WTC11 (cell line): ENCODE results near the gene DNAL4. TPM values are rescaled to one million over a fixed set of nuclear protein-coding genes. Genes with fewer than 3 reads are reported as not detected.

Experiments used
- ATAC-seq: fragments of 200-7000 bp; cut with Tn5 transposase; 2 replicates; pipeline ENCODE4 v1.10.0; 2021; ENCODE audit warnings: mild to moderate bottlenecking, moderate library complexity
- CTCF ChIA-PET: fragments of 300-600 bp; sonication (Branson Sonifier 250); formaldehyde crosslinking; loops from one replicate; lab custom pipeline; 2021; ENCODE audit warnings: antibody characterized with exemption; lab: Charles Lee
- POLR2A ChIA-PET: fragments of 350-600 bp; sonication (Branson Sonifier 250); formaldehyde crosslinking; loops from one replicate; lab custom pipeline; 2021; ENCODE audit warnings: antibody characterized with exemption; lab: Charles Lee
- DNase-seq: peaks from one replicate; pipeline ENCODE4 v3.0.0; 2021; ENCODE audit warnings: low spot score
- H3K27ac Mint-ChIP-seq: 2 replicates; pipeline ENCODE4 v1.8.0; 2021; ENCODE audit warnings: mixed read lengths
- H3K27me3 Mint-ChIP-seq: 2 replicates; pipeline ENCODE4 v1.8.0; 2021; ENCODE audit warnings: low read depth, mild to moderate bottlenecking, moderate library complexity, mixed read lengths
- H3K36me3 Mint-ChIP-seq: 2 replicates; pipeline ENCODE4 v1.8.0; 2021; ENCODE audit warnings: mixed read lengths
- H3K4me1 Mint-ChIP-seq: 2 replicates; pipeline ENCODE4 v1.8.0; 2022; ENCODE audit warnings: mixed read lengths
- H3K4me3 Mint-ChIP-seq: 2 replicates; pipeline ENCODE4 v1.8.0; 2021; ENCODE audit warnings: mild to moderate bottlenecking, moderate library complexity, mixed read lengths
- H3K9me3 Mint-ChIP-seq: 2 replicates; pipeline ENCODE4 v1.8.0; 2021; ENCODE audit warnings: mixed read lengths
- ELF4 ChIP-seq: sonication (generic); formaldehyde crosslinking; IDR thresholded peaks from 2 replicates; pipeline ENCODE4 v1.8.1; 2022; ENCODE audit warnings: low read depth, mild to moderate bottlenecking, moderate library complexity, missing genetic modification reagents
- ESRRA ChIP-seq: sonication (generic); formaldehyde crosslinking; IDR thresholded peaks from 2 replicates; pipeline ENCODE4 v1.8.1; 2022; ENCODE audit warnings: mild to moderate bottlenecking, missing genetic modification reagents, borderline replicate concordance
- ETV6 ChIP-seq: sonication (generic); formaldehyde crosslinking; IDR thresholded peaks from 2 replicates; pipeline ENCODE4 v1.8.1; 2022; ENCODE audit warnings: mild to moderate bottlenecking, missing genetic modification reagents
- GTF2I ChIP-seq: fragments of 250-450 bp; sonication (Bioruptor Pico); conservative IDR thresholded peaks from 2 replicates; pipeline ENCODE4 v1.4.0; 2021; ENCODE audit warnings: mild to moderate bottlenecking
- NFE2L1 ChIP-seq: sonication (generic); formaldehyde crosslinking; IDR thresholded peaks from 2 replicates; pipeline ENCODE4 v1.8.1; 2023; ENCODE audit warnings: missing genetic modification reagents
- NR1H2 ChIP-seq: sonication (generic); formaldehyde crosslinking; IDR thresholded peaks from 2 replicates; pipeline ENCODE4 v1.9.0; 2021; ENCODE audit warnings: mild to moderate bottlenecking, moderate library complexity, missing genetic modification reagents
- NR3C1 ChIP-seq: sonication (generic); formaldehyde crosslinking; conservative IDR thresholded peaks from 2 replicates; pipeline ENCODE4 v1.8.1; 2023; ENCODE audit warnings: low read depth, mild to moderate bottlenecking, missing genetic modification reagents
- RELA ChIP-seq: sonication (generic); formaldehyde crosslinking; IDR thresholded peaks from 2 replicates; pipeline ENCODE4 v1.8.1; 2022; ENCODE audit warnings: missing genetic modification reagents, mild to moderate bottlenecking, borderline replicate concordance
- TCF7 ChIP-seq: sonication (generic); formaldehyde crosslinking; IDR thresholded peaks from 2 replicates; pipeline ENCODE4 v1.8.0; 2022; ENCODE audit warnings: mild to moderate bottlenecking, low read depth, missing genetic modification reagents, moderate library complexity
- ZNF263 ChIP-seq: sonication (generic); formaldehyde crosslinking; IDR thresholded peaks from 2 replicates; pipeline ENCODE4 v1.8.1; 2022; ENCODE audit warnings: low read depth, mild to moderate bottlenecking, moderate library complexity, missing genetic modification reagents
- total RNA-seq: library from RNA; stranded (reverse); gene quantifications from 3 replicates; pipeline ENCODE4 v1.2.3, GENCODE V29; 2021
- TF ChIP-seq, protein P1 (sequence below): sonication (generic); formaldehyde crosslinking; IDR thresholded peaks from 2 replicates; pipeline ENCODE4 v1.8.1; 2022; ENCODE audit warnings: low read depth, missing genetic modification reagents, borderline replicate concordance
- TF ChIP-seq, protein P2 (sequence below): sonication (generic); formaldehyde crosslinking; IDR thresholded peaks from 2 replicates; pipeline ENCODE4 v1.8.0; 2022; ENCODE audit warnings: mild to moderate bottlenecking, missing genetic modification reagents
- TF ChIP-seq, protein P3 (sequence below): sonication (generic); formaldehyde crosslinking; IDR thresholded peaks from 2 replicates; pipeline ENCODE4 v1.8.1; 2023; ENCODE audit warnings: mild to moderate bottlenecking, missing genetic modification reagents, borderline replicate concordance
- TF ChIP-seq, protein P4 (sequence below): sonication (generic); formaldehyde crosslinking; IDR thresholded peaks from 2 replicates; pipeline ENCODE4 v1.8.0; 2022; ENCODE audit warnings: mild to moderate bottlenecking, missing genetic modification reagents
- TF ChIP-seq, protein P5 (sequence below): sonication (generic); formaldehyde crosslinking; IDR thresholded peaks from 2 replicates; pipeline ENCODE4 v1.8.0; 2022; ENCODE audit warnings: missing genetic modification reagents
- TF ChIP-seq, protein P6 (sequence below): fragments of 250-450 bp; sonication (Bioruptor Pico); IDR thresholded peaks from 2 replicates; pipeline ENCODE4 v1.9.0; 2021; ENCODE audit warnings: moderate library complexity, mild to moderate bottlenecking, inconsistent platforms, borderline replicate concordance

DNAL4 gene
- total RNA-seq, 1 experiment from 2014 or later = 11.8 TPM

DNA sequence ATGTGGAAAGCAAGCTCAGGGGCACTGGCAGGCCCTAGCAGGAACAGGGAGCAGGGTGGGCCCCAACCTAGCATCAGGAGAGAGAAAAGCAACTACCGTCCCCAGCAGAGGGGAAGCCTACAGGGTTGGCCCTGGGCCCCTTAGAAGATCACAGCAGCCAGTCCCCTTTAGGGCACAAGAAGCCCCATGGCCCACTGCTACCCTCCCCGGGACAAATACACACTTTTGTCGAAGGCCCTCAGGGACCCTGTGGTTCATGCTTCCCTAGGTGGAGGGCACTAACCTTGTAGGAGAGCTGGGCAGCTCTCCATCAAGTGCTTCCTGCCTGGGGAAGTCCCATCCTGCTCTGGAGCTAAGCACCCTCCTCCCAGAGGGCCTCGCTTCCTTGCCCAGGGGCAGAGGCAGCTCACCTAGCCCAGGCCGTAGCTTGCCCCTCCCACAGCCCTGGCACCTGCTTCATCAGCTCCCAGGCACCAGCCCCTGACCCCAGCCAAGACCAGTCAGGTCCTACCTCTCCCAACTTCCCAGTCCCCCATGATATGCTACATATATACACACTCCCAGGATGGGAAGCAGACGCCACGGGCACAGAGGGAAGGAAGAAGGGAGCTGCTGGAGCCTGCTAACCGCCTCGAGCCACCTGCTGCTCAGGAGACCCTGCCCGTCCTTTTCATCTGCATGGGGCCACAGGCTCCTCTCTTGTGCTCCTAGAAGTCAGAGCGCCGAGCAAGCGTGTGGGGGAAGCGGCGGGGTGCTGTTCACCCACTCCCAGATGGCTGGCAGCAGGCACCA is 58.3 kb downstream of the DNAL4 start:
- Mint-ChIP-seq H3K27me3 (no peaks in the 10 kb centered on the region), H3K4me1 (0 out of 2 replicates have a peak, but pooled peaks cover 3% of the 10 kb centered on the region), H3K36me3 (peaks cover 19% of the 10 kb centered on the region), H3K9me3 (no peaks in the 10 kb centered on the region), H3K4me3 (no peak overlapping the region), H3K27ac (no peak overlapping the region; the same call in 1 of the 2 replicates)
- TF ChIP-seq ETV6 (no peak), TCF7 (CRISPR knock-in tag) (no peak), ELF4 (CRISPR knock-in tag) (no peak), NR1H2 (no peak), NR3C1 (CRISPR knock-in tag) (no peak)
- TF ChIP-seq, protein P1, sequence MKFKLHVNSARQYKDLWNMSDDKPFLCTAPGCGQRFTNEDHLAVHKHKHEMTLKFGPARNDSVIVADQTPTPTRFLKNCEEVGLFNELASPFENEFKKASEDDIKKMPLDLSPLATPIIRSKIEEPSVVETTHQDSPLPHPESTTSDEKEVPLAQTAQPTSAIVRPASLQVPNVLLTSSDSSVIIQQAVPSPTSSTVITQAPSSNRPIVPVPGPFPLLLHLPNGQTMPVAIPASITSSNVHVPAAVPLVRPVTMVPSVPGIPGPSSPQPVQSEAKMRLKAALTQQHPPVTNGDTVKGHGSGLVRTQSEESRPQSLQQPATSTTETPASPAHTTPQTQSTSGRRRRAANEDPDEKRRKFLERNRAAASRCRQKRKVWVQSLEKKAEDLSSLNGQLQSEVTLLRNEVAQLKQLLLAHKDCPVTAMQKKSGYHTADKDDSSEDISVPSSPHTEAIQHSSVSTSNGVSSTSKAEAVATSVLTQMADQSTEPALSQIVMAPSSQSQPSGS (CRISPR knock-in tag) = no peak
- TF ChIP-seq, protein P2, sequence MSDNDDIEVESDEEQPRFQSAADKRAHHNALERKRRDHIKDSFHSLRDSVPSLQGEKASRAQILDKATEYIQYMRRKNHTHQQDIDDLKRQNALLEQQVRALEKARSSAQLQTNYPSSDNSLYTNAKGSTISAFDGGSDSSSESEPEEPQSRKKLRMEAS (CRISPR knock-in tag) = no peak
- TF ChIP-seq, protein P3, sequence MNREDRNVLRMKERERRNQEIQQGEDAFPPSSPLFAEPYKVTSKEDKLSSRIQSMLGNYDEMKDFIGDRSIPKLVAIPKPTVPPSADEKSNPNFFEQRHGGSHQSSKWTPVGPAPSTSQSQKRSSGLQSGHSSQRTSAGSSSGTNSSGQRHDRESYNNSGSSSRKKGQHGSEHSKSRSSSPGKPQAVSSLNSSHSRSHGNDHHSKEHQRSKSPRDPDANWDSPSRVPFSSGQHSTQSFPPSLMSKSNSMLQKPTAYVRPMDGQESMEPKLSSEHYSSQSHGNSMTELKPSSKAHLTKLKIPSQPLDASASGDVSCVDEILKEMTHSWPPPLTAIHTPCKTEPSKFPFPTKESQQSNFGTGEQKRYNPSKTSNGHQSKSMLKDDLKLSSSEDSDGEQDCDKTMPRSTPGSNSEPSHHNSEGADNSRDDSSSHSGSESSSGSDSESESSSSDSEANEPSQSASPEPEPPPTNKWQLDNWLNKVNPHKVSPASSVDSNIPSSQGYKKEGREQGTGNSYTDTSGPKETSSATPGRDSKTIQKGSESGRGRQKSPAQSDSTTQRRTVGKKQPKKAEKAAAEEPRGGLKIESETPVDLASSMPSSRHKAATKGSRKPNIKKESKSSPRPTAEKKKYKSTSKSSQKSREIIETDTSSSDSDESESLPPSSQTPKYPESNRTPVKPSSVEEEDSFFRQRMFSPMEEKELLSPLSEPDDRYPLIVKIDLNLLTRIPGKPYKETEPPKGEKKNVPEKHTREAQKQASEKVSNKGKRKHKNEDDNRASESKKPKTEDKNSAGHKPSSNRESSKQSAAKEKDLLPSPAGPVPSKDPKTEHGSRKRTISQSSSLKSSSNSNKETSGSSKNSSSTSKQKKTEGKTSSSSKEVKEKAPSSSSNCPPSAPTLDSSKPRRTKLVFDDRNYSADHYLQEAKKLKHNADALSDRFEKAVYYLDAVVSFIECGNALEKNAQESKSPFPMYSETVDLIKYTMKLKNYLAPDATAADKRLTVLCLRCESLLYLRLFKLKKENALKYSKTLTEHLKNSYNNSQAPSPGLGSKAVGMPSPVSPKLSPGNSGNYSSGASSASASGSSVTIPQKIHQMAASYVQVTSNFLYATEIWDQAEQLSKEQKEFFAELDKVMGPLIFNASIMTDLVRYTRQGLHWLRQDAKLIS = no peak
- ChIA-PET CTCF (interaction anchor here (1.1 to 4.0 kb wide), 5 partner anchors 11 to 33 kb away, joined by 3 to 43 read pairs (median 7); no protein-coding TSS in a partner anchor), POLR2A (no interaction called here)
- DNase-seq (no peak), ATAC-seq (no peak)

DNA sequence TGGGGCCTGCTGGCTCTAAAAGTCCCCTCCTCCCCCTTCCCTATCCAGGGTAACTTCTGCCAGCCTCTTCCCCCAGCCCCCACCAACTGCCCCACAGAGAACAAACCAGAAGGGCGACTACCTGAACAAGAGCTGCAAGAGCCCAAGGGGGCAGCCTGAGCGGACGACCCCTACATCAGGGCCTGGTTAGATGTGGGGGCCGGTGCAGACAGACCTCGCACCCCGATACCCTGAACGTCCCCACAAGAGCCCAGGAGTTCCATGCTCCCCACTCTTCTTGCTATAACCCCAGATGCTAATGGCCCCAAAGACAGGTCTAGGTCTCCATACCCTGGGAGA is 58.8 kb downstream of the DNAL4 start:
- H3K36me3 Mint-ChIP-seq = peaks cover 24% of the 10 kb centered on the region
- no peak for TF ChIP-seq NR1H2
- ChIA-PET POLR2A (no interaction called here), CTCF (interaction anchor here (1.1 to 4.0 kb wide), 4 partner anchors 11 to 34 kb away, joined by 6 to 43 read pairs (median 8); no protein-coding TSS in a partner anchor)
- H3K27ac Mint-ChIP-seq = no peak overlapping the region
- H3K27me3 Mint-ChIP-seq = no peaks in the 10 kb centered on the region
- 0 out of 2 replicates have a peak, but pooled peaks cover 3% of the 10 kb centered on the region for H3K4me1 Mint-ChIP-seq
- H3K9me3 Mint-ChIP-seq = no peaks in the 10 kb centered on the region
- H3K4me3 Mint-ChIP-seq = no peak overlapping the region
- DNase-seq (no peak), ATAC-seq (no peak)

DNA sequence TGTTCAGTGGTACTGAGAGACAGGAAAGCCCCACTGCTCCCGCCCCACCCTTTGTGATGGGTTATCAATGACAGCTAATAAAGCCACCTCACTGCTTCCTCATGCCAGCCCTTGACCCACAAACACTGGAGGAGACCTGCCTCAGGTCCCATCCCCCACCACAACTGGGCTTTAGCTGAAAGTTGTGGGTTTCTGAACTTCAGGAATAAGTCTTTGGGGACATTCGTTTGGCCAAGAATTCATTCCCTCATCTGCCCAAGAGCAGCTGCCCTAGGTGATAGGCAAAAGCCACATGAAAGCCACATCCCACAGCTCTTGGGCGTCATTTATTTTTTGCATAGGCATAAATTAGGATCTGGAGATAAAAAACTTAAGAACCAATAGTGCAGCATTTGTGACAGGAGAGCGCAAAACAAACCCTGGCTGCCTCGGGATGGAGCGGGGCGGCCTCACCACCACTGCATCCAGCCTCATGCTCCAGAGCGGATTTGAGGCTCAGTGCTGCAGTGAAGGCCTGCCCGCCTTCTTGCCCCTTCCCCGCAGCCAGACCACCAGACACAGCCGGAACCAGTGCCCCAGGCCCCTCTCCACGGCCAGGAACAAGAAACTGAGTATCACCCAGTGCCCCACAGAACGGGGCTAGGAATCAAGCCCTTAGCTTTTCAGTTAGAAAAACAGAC is 59.4 kb downstream of the DNAL4 start:
- H3K4me1 Mint-ChIP-seq = 0 out of 2 replicates have a peak, but pooled peaks cover 3% of the 10 kb centered on the region
- DNase-seq (no peak), ATAC-seq (no peak)
- ChIA-PET POLR2A (interaction anchor here (1.8 kb wide), 1 partner anchor 12 kb away, joined by 5 read pairs; no protein-coding TSS in a partner anchor), CTCF (interaction anchor here (0.8 to 4.0 kb wide), 7 partner anchors 10 to 596 kb away, joined by 3 to 43 read pairs (median 7); partner anchors contain the start of gene GTPBP1)
- H3K27ac Mint-ChIP-seq = no peak overlapping the region
- H3K27me3 Mint-ChIP-seq = no peaks in the 10 kb centered on the region
- no peak overlapping the region for H3K4me3 Mint-ChIP-seq
- peaks cover 28% of the 10 kb centered on the region for H3K36me3 Mint-ChIP-seq
- H3K9me3 Mint-ChIP-seq = no peaks in the 10 kb centered on the region
- TF ChIP-seq RELA (CRISPR knock-in tag) = no peak
- no peak for TF ChIP-seq GTF2I (CRISPR knock-in tag)
- no peak for TF ChIP-seq NR1H2
- TF ChIP-seq, protein P4, sequence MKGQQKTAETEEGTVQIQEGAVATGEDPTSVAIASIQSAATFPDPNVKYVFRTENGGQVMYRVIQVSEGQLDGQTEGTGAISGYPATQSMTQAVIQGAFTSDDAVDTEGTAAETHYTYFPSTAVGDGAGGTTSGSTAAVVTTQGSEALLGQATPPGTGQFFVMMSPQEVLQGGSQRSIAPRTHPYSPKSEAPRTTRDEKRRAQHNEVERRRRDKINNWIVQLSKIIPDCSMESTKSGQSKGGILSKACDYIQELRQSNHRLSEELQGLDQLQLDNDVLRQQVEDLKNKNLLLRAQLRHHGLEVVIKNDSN (CRISPR knock-in tag) = no peak
- no peak for TF ChIP-seq ZNF263 (CRISPR knock-in tag)
- TF ChIP-seq NFE2L1 (CRISPR knock-in tag) = no peak
- TF ChIP-seq, protein P5, sequence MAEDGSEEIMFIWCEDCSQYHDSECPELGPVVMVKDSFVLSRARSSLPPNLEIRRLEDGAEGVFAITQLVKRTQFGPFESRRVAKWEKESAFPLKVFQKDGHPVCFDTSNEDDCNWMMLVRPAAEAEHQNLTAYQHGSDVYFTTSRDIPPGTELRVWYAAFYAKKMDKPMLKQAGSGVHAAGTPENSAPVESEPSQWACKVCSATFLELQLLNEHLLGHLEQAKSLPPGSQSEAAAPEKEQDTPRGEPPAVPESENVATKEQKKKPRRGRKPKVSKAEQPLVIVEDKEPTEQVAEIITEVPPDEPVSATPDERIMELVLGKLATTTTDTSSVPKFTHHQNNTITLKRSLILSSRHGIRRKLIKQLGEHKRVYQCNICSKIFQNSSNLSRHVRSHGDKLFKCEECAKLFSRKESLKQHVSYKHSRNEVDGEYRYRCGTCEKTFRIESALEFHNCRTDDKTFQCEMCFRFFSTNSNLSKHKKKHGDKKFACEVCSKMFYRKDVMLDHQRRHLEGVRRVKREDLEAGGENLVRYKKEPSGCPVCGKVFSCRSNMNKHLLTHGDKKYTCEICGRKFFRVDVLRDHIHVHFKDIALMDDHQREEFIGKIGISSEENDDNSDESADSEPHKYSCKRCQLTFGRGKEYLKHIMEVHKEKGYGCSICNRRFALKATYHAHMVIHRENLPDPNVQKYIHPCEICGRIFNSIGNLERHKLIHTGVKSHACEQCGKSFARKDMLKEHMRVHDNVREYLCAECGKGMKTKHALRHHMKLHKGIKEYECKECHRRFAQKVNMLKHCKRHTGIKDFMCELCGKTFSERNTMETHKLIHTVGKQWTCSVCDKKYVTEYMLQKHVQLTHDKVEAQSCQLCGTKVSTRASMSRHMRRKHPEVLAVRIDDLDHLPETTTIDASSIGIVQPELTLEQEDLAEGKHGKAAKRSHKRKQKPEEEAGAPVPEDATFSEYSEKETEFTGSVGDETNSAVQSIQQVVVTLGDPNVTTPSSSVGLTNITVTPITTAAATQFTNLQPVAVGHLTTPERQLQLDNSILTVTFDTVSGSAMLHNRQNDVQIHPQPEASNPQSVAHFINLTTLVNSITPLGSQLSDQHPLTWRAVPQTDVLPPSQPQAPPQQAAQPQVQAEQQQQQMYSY (CRISPR knock-in tag) = no peak
- TF ChIP-seq ESRRA (CRISPR knock-in tag) = no peak
- TF ChIP-seq, protein P6, sequence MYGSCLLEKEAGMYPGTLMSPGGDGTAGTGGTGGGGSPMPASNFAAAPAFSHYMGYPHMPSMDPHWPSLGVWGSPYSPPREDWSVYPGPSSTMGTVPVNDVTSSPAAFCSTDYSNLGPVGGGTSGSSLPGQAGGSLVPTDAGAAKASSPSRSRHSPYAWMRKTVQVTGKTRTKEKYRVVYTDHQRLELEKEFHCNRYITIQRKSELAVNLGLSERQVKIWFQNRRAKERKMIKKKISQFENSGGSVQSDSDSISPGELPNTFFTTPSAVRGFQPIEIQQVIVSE = no peak
